Choroid plexus epithelial cell (primary cell): ENCODE measurements around the gene PANK4.

Experiments used
- DNase-seq: peaks from one replicate; pipeline ENCODE4 v3.0.0-alpha.2; 2010; ENCODE audit warnings: low read depth
- H3K4me3 ChIP-seq: 2 replicates; pipeline ENCODE4 v1.5.1; 2011; ENCODE audit warnings: low read depth, mild to moderate bottlenecking, control low read depth, low read length, moderate library complexity
- TF ChIP-seq, protein P1 (sequence below): conservative IDR thresholded peaks from 2 replicates; pipeline ENCODE4 v1.5.1; 2011; ENCODE audit warnings: low read depth, mild to moderate bottlenecking, control low read depth, inconsistent platforms, low read length, moderate library complexity

The PANK4 gene

DNA sequence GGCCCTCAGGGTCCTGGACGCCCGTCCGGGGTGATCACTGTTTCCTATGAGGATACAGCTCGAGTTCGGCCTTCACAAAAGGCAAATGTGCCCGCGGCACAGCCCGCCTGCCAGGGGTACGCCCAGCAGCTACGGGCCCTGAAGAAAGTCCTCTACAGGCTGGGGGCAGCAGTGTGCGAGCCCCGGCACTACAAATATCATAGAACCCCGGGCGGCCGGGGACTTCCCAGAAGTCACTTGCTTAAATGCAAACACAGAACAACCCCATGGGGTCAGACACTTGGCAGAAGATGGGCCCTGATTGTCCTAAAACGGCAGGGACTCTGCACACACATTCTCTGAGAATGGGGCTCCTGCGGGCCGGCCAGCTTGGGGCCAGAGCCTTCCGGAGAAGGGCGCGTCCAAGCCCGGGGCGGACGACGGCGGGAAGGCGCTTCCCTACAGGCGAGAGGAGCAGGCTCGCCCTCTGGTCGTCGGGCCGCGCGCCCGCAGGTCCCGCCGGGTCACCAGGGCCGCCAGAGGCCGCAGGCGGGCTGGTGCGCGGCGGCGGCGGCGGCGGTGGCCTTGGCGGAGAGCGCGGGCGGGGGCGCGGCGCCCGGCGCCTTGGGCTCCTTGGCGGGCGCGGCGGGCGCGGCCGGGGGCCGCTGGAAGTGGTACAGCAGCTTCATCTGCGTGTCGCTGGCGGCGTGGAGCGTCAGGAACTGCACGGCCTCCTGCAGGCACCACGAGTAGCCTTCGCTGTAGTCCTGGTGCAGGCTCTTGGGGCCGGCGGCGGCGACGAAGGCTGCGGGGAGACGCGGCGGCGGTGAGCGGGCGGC, 2.8 kb upstream of the PANK4 start:
- TF ChIP-seq, protein P1, sequence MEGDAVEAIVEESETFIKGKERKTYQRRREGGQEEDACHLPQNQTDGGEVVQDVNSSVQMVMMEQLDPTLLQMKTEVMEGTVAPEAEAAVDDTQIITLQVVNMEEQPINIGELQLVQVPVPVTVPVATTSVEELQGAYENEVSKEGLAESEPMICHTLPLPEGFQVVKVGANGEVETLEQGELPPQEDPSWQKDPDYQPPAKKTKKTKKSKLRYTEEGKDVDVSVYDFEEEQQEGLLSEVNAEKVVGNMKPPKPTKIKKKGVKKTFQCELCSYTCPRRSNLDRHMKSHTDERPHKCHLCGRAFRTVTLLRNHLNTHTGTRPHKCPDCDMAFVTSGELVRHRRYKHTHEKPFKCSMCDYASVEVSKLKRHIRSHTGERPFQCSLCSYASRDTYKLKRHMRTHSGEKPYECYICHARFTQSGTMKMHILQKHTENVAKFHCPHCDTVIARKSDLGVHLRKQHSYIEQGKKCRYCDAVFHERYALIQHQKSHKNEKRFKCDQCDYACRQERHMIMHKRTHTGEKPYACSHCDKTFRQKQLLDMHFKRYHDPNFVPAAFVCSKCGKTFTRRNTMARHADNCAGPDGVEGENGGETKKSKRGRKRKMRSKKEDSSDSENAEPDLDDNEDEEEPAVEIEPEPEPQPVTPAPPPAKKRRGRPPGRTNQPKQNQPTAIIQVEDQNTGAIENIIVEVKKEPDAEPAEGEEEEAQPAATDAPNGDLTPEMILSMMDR = peak; percentile 11
- no peak for DNase-seq
- no peak overlapping the region for H3K4me3 ChIP-seq

DNA sequence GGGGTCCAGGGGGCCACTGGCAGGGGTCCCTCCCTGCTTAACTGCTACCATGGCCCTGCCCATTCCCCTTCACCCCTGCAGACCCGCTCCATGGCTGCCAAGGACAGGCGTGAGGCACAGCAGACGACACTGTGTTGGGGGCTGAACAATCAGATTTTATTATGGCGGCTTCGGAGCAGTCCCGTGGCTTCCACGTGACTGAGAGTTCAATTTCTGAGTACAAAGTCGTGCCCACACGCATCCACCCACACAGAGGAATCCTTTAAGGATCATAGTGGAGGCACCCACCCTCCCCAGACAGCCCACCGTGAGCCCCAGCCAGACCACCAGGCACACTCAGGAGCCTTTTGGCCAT, 2.2 kb upstream of the PANK4 start:
- TF ChIP-seq, protein P1 = no peak
- no peak for DNase-seq

GRCh38 chr1:2528016-2528415, 1.6 kb upstream of the PANK4 start:
- TF ChIP-seq, protein P1 = no peak
- no peak for DNase-seq
- H3K4me3 ChIP-seq = no peak overlapping the region

More for the DNA sequence above, 2.2 kb upstream of the PANK4 start:
- no peak overlapping the region for H3K4me3 ChIP-seq

GRCh38 chr1:2527556-2527860, 1.1 kb upstream of the PANK4 start:
- no peak overlapping the region for H3K4me3 ChIP-seq

GRCh38 chr1:2526824-2527555, 594 bp upstream of the PANK4 start:
- H3K4me3 ChIP-seq = peak overlapping the region; percentile 69

More at GRCh38 chr1:2527556-2527860, 1.1 kb upstream of the PANK4 start:
- TF ChIP-seq, protein P1 = no peak
- DNase-seq = no peak

GRCh38 chr1:2525572-2525919, 850 bp downstream of the PANK4 start:
- TF ChIP-seq, protein P1 = no peak
- peak overlapping the region; percentile 90 for H3K4me3 ChIP-seq
- no peak for DNase-seq

More at GRCh38 chr1:2526824-2527555, 594 bp upstream of the PANK4 start:
- TF ChIP-seq, protein P1 = no peak
- DNase-seq = no peak
